Glutamatergic neuron (in vitro differentiated cells): Measurements from ENCODE around the gene GPC6. TPM values are rescaled to one million over a fixed set of nuclear protein-coding genes. Genes with fewer than 3 reads are reported as not detected.

Experiments used
- DNase-seq: peaks from one replicate; pipeline ENCODE4 v3.0.0; 2022
- H3K27ac Mint-ChIP-seq: one replicate; pipeline ENCODE4 v1.8.0; 2020; ENCODE audit warnings: mild to moderate bottlenecking, mixed read lengths, inconsistent platforms; ENCODE audit not compliant: unreplicated experiment
- H3K27me3 Mint-ChIP-seq: one replicate; pipeline ENCODE4 v1.8.0; 2020; ENCODE audit warnings: mild to moderate bottlenecking, moderate library complexity, mixed read lengths, inconsistent platforms; ENCODE audit not compliant: unreplicated experiment
- H3K36me3 Mint-ChIP-seq: one replicate; pipeline ENCODE4 v1.8.0; 2020; ENCODE audit warnings: mild to moderate bottlenecking, mixed read lengths, inconsistent platforms; ENCODE audit not compliant: unreplicated experiment
- H3K4me1 Mint-ChIP-seq: one replicate; pipeline ENCODE4 v1.8.0; 2020; ENCODE audit warnings: mild to moderate bottlenecking, low read depth, mixed read lengths, inconsistent platforms; ENCODE audit not compliant: unreplicated experiment
- H3K4me3 Mint-ChIP-seq: one replicate; pipeline ENCODE4 v1.8.0; 2020; ENCODE audit warnings: mild to moderate bottlenecking, mixed read lengths, inconsistent platforms; ENCODE audit not compliant: unreplicated experiment
- H3K9me3 Mint-ChIP-seq: one replicate; pipeline ENCODE4 v1.8.0; 2020; ENCODE audit warnings: mild to moderate bottlenecking, moderate library complexity, mixed read lengths, inconsistent platforms; ENCODE audit not compliant: unreplicated experiment
- total RNA-seq: library from RNA; stranded (reverse); fragmentation: NEBNext Ultra II Directional; extraction: Animal tissue kit (Norgen Biotek cat#: 25700); gene quantifications from one replicate; pipeline ENCODE4 v1.2.1, GENCODE V29; 2021; ENCODE audit not compliant: unreplicated experiment
- TF ChIP-seq, protein P1 (sequence below): fragments of 200-600 bp; sonication (generic); IDR thresholded peaks from one replicate; pipeline ENCODE4 v1.5.0; 2021; ENCODE audit not compliant: partially characterized antibody, unreplicated experiment

GPC6 gene
- total RNA-seq, 1 donor from 2014 or later: 11.8 TPM

- peak overlapping the region; percentile 18 for H3K4me3 Mint-ChIP-seq
- no peaks in the 10 kb centered on the region for H3K36me3 Mint-ChIP-seq
Observed at GRCh38 chr13:94382960-94383359, 1156.4 kb downstream of the GPC6 start.

GRCh38 chr13:94384231-94384905, 1157.8 kb downstream of the GPC6 start:
- TF ChIP-seq, protein P1, sequence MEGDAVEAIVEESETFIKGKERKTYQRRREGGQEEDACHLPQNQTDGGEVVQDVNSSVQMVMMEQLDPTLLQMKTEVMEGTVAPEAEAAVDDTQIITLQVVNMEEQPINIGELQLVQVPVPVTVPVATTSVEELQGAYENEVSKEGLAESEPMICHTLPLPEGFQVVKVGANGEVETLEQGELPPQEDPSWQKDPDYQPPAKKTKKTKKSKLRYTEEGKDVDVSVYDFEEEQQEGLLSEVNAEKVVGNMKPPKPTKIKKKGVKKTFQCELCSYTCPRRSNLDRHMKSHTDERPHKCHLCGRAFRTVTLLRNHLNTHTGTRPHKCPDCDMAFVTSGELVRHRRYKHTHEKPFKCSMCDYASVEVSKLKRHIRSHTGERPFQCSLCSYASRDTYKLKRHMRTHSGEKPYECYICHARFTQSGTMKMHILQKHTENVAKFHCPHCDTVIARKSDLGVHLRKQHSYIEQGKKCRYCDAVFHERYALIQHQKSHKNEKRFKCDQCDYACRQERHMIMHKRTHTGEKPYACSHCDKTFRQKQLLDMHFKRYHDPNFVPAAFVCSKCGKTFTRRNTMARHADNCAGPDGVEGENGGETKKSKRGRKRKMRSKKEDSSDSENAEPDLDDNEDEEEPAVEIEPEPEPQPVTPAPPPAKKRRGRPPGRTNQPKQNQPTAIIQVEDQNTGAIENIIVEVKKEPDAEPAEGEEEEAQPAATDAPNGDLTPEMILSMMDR: no peak
- no peaks in the 10 kb centered on the region for H3K36me3 Mint-ChIP-seq
- H3K27me3 Mint-ChIP-seq: peaks cover 2% of the 10 kb centered on the region
- H3K4me3 Mint-ChIP-seq: no peak overlapping the region
- H3K27ac Mint-ChIP-seq: no peak overlapping the region
- no peak for DNase-seq
- H3K9me3 Mint-ChIP-seq: no peaks in the 10 kb centered on the region
- peaks cover 25% of the 10 kb centered on the region for H3K4me1 Mint-ChIP-seq

More at GRCh38 chr13:94382960-94383359, 1156.4 kb downstream of the GPC6 start:
- DNase-seq: no peak
- TF ChIP-seq, protein P1: no peak
- Mint-ChIP-seq H3K27ac (no peak overlapping the region), H3K9me3 (no peaks in the 10 kb centered on the region), H3K27me3 (peaks cover 2% of the 10 kb centered on the region), H3K4me1 (peaks cover 25% of the 10 kb centered on the region)

GRCh38 chr13:94387047-94387446, 1160.4 kb downstream of the GPC6 start:
- no peak for DNase-seq
- H3K36me3 Mint-ChIP-seq: no peaks in the 10 kb centered on the region
- TF ChIP-seq, protein P1: no peak
- H3K27me3 Mint-ChIP-seq: peaks cover 2% of the 10 kb centered on the region
- peaks cover 22% of the 10 kb centered on the region for H3K4me1 Mint-ChIP-seq
- H3K9me3 Mint-ChIP-seq: no peaks in the 10 kb centered on the region
- no peak overlapping the region for H3K27ac Mint-ChIP-seq
- no peak overlapping the region for H3K4me3 Mint-ChIP-seq

GRCh38 chr13:94389604-94390351, 1163.2 kb downstream of the GPC6 start:
- no peak overlapping the region for H3K27ac Mint-ChIP-seq
- H3K4me1 Mint-ChIP-seq: peaks cover 2% of the 10 kb centered on the region
- H3K4me3 Mint-ChIP-seq: no peak overlapping the region
- no peaks in the 10 kb centered on the region for H3K9me3 Mint-ChIP-seq
- no peak for DNase-seq
- H3K36me3 Mint-ChIP-seq: no peaks in the 10 kb centered on the region
- H3K27me3 Mint-ChIP-seq: peaks cover 2% of the 10 kb centered on the region
- TF ChIP-seq, protein P1: no peak

DNA sequence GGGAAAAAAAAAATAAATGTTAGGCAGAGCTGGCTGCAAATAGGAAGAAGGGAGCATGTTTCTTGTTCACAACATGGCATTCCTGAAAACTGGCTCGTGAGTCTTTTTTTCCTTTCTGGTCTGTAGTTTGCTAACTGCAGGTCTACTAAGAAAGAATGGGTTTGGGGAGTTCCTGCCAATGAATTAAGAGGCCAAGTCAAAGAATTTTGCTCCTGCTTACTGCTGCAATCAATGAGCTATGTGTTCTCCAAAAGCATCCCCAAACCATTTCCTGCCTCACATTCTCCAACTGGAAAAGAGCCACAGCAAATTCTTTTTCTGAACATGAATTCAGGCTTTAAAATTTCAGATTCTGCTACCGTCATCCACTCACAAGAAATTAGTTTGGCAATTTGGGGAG, 1164.3 kb downstream of the GPC6 start:
- no peak overlapping the region for H3K27ac Mint-ChIP-seq
- H3K9me3 Mint-ChIP-seq: no peaks in the 10 kb centered on the region
- H3K4me1 Mint-ChIP-seq: peaks cover 2% of the 10 kb centered on the region
- no peak for DNase-seq
- no peak overlapping the region for H3K4me3 Mint-ChIP-seq
- H3K27me3 Mint-ChIP-seq: peaks cover 2% of the 10 kb centered on the region
- TF ChIP-seq, protein P1: no peak
- no peaks in the 10 kb centered on the region for H3K36me3 Mint-ChIP-seq
